Liver (tissue), 3 donors: Measurements from ENCODE around the gene DOK1.

Source experiments
- FOXA1 ChIP-seq: IDR thresholded peaks from 2 replicates; pipeline ENCODE4 v1.6.1; 2016; ENCODE audit warnings: antibody characterized with exemption
- GABPA ChIP-seq, 2 donors: IDR thresholded peaks in 1 of 2; conservative IDR thresholded peaks in 1 of 2; 2 replicates each; pipeline ENCODE4 v1.6.1; 2016; ENCODE audit warnings: antibody characterized with exemption in 2 of 2, mild to moderate bottlenecking in 1 of 2, moderate library complexity in 1 of 2
- NR2F2 ChIP-seq: IDR thresholded peaks from 2 replicates; pipeline ENCODE4 v1.6.1; 2016; ENCODE audit warnings: antibody characterized with exemption
- RXRA ChIP-seq, 2 donors: IDR thresholded peaks; 2 replicates each; pipeline ENCODE4 v1.6.1; 2017 to 2018; ENCODE audit warnings: antibody characterized with exemption in 2 of 2, mild to moderate bottlenecking in 1 of 2
- SP1 ChIP-seq: IDR thresholded peaks from 2 replicates; pipeline ENCODE4 v1.6.1; 2018; ENCODE audit warnings: antibody characterized with exemption, mild to moderate bottlenecking
- TAF1 ChIP-seq: conservative IDR thresholded peaks from 2 replicates; pipeline ENCODE4 v1.6.1; 2016; ENCODE audit warnings: antibody characterized with exemption, mild to moderate bottlenecking
- ZBTB33 ChIP-seq: IDR thresholded peaks from 2 replicates; pipeline ENCODE4 v1.6.1; 2016; ENCODE audit warnings: antibody characterized with exemption
- TF ChIP-seq, protein P1 (sequence below): fragments of 150-350 bp; IDR thresholded peaks from 2 replicates; pipeline ENCODE4 v1.5.1; 2017; ENCODE audit warnings: improper control_type of control experiment, low read depth, low read length; ENCODE audit not compliant: missing input control
- donor health status: healthy.
- donor health status: healthy.

DNA sequence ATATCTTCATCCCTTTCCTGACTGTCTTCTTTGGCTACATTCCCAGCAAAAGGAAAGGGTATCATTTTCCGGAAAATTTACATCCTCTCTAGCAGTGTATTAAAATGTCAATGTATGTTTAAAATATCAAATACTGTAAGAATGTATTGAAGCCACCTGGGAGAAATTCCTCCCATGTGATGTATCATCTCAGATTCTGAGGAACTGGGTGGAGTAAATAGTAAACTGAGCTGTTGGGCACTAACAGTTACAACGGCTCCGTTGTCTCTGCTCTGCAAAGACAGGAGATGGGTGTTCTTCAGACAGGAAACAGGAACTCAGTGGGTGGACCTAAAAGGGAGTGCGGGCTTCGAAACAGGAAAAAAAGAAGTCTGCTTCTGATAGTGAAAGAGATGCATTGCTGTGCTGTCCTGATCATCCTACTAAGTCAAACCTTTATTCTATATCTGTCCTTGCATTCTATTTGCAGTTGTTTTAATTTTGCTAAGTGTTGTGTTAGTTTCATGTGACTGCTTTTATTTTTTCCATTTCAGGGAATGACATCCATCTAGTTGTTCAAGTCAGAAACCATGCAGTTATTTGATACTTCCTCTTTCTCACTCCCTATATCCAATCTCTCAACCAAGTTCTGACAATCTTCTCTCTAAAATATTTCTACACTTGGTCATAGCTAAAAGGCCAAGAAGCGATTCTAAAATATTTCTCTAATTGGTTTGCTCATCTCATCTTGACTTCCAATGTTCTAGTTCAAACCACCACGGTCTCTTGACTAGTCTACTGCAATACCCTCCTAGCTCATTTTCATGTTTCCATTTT is 19.4 kb downstream of the DOK1 start:
- TF ChIP-seq, protein P1, sequence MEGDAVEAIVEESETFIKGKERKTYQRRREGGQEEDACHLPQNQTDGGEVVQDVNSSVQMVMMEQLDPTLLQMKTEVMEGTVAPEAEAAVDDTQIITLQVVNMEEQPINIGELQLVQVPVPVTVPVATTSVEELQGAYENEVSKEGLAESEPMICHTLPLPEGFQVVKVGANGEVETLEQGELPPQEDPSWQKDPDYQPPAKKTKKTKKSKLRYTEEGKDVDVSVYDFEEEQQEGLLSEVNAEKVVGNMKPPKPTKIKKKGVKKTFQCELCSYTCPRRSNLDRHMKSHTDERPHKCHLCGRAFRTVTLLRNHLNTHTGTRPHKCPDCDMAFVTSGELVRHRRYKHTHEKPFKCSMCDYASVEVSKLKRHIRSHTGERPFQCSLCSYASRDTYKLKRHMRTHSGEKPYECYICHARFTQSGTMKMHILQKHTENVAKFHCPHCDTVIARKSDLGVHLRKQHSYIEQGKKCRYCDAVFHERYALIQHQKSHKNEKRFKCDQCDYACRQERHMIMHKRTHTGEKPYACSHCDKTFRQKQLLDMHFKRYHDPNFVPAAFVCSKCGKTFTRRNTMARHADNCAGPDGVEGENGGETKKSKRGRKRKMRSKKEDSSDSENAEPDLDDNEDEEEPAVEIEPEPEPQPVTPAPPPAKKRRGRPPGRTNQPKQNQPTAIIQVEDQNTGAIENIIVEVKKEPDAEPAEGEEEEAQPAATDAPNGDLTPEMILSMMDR, result no peak
- TF ChIP-seq GABPA (IDR thresholded peaks at IDR 0.05 in 1 of 2, conservative IDR thresholded peaks at IDR 0.05 in 1 of 2) (no peak), ZBTB33 (no peak), FOXA1 (no peak), TAF1 (no peak), SP1 (no peak), NR2F2 (no peak), RXRA (IDR thresholded peaks at IDR 0.05) (no peak)
